ENCODE data around the gene MARS1. TPM values are rescaled to one million over a fixed set of nuclear protein-coding genes. Genes with fewer than 3 reads are reported as not detected.

The MARS1 gene
- total RNA-seq, 1 donor from 2014 or later = 71.2 TPM

DNA sequence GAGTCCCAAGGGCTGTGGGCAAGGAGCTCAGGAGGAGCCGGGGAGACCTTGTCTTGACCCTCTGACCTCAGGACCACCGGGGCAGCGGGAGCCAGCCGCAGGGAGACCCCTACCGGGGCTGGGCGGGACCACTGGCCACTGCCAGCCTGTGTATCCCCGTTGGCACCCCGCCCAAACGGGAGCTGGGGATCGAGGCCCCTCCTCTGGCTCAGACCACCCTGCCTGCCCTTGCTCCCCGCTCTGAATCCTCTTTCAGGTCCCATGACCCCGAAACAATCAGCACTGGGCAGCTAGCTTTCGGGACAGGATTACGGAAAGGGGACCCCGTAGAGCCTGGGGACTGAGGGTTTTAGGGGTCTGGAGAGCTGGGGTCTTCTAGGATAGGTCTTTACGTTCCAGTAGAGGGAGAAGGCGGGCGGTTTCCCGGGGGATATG is 27.0 kb upstream of the MARS1 start:
- H3K4me3 ChIP-seq = peak overlapping the region; percentile 60 to 72
- H3K9me3 ChIP-seq = no peaks in the 10 kb centered on the region
- no peaks in the 10 kb centered on the region for H3K27me3 ChIP-seq
- no peak for DNase-seq (ENCODE audit: extremely low spot score in 2 of 2)
- TF ChIP-seq POLR2A (IDR thresholded peaks at IDR 0.05) = no peak
- TF ChIP-seq, protein P1, sequence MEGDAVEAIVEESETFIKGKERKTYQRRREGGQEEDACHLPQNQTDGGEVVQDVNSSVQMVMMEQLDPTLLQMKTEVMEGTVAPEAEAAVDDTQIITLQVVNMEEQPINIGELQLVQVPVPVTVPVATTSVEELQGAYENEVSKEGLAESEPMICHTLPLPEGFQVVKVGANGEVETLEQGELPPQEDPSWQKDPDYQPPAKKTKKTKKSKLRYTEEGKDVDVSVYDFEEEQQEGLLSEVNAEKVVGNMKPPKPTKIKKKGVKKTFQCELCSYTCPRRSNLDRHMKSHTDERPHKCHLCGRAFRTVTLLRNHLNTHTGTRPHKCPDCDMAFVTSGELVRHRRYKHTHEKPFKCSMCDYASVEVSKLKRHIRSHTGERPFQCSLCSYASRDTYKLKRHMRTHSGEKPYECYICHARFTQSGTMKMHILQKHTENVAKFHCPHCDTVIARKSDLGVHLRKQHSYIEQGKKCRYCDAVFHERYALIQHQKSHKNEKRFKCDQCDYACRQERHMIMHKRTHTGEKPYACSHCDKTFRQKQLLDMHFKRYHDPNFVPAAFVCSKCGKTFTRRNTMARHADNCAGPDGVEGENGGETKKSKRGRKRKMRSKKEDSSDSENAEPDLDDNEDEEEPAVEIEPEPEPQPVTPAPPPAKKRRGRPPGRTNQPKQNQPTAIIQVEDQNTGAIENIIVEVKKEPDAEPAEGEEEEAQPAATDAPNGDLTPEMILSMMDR (IDR thresholded peaks at IDR 0.05) = no peak
- no peak for TF ChIP-seq POLR2AphosphoS5 (IDR thresholded peaks at IDR 0.05; ENCODE audit: insufficient read depth in 1 of 2, low read depth in 1 of 2)
- intact Hi-C loops (cut with DNase I) = no loop called here
- no peaks in the 10 kb centered on the region for H3K36me3 ChIP-seq
- peak overlapping the region; percentile 89 for H3K27ac ChIP-seq
- H3K4me1 ChIP-seq = peaks cover 31% of the 10 kb centered on the region

DNA sequence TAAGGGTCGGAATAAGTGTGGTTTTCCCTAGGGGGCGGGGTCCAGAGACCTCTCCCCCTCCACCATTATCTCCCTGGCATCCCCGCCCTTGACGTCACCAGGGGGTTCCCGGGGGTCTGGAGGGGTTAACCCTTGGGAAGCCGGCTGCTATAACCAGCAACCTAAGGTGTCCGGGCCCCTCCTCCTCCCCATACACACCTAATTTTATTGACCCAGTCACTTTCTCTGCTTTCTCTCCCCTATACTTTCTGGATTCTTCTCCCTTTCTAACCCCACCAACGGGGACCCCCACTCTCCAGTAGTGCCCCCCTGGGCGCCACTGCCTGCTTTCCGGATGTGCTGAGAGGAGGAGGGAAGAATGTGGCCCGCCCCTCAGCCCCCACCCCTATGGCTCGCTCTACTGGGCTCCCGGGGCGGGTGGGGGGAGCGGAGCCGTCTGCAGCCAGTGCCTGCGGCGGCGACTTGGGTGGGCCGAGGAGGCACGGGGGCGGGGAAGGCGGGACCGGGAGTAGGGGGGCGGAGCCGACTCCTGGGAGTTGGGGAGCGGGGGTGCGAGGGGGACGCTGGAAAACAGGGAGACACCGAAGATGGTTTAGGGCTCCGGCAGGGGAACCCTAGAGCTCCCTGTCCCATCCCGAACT is 26.5 kb upstream of the MARS1 start:
- DNase-seq (ENCODE audit: extremely low spot score in 2 of 2) = no peak
- intact Hi-C loops (cut with DNase I) = no loop called here
- peak overlapping the region; percentile 60 to 72 for H3K4me3 ChIP-seq
- peak in 1 of 2 donors; percentile 18 for TF ChIP-seq POLR2AphosphoS5 (IDR thresholded peaks at IDR 0.05; ENCODE audit: insufficient read depth in 1 of 2, low read depth in 1 of 2)
- TF ChIP-seq, protein P1 (IDR thresholded peaks at IDR 0.05) = no peak
- no peaks in the 10 kb centered on the region for H3K36me3 ChIP-seq
- peaks cover 31% of the 10 kb centered on the region for H3K4me1 ChIP-seq
- H3K27me3 ChIP-seq = no peaks in the 10 kb centered on the region
- no peaks in the 10 kb centered on the region for H3K9me3 ChIP-seq
- peak overlapping the region; percentile 89 for H3K27ac ChIP-seq

DNA sequence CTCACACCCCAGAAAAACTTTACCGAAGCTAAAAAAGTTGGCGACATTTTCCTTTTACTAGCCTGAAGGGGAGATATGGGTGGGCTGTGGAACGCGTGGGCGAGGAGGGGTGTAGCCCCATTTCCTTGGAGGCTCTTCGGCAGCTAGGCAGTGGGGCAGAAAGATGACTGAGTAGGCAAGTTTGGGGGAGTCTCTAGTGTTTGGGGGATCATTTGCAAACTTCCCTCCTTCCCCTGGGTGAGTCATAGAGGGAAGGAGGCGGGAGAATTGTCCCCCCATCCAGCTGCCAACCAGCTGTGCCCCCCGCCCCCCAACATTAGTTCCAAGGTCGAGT is 26.0 kb upstream of the MARS1 start:
- H3K4me3 ChIP-seq = peak overlapping the region; percentile 60 to 72
- intact Hi-C loops (cut with DNase I) = no loop called here
- TF ChIP-seq, protein P1 (IDR thresholded peaks at IDR 0.05) = no peak
- TF ChIP-seq POLR2AphosphoS5 (IDR thresholded peaks at IDR 0.05; ENCODE audit: insufficient read depth in 1 of 2, low read depth in 1 of 2) = no peak
- TF ChIP-seq POLR2A (IDR thresholded peaks at IDR 0.05) = no peak
- H3K9me3 ChIP-seq = no peaks in the 10 kb centered on the region
- no peaks in the 10 kb centered on the region for H3K36me3 ChIP-seq
- H3K27me3 ChIP-seq = no peaks in the 10 kb centered on the region
- DNase-seq (ENCODE audit: extremely low spot score in 2 of 2) = no peak
- peak overlapping the region; percentile 89 for H3K27ac ChIP-seq
- H3K4me1 ChIP-seq = peaks cover 31% of the 10 kb centered on the region

DNA sequence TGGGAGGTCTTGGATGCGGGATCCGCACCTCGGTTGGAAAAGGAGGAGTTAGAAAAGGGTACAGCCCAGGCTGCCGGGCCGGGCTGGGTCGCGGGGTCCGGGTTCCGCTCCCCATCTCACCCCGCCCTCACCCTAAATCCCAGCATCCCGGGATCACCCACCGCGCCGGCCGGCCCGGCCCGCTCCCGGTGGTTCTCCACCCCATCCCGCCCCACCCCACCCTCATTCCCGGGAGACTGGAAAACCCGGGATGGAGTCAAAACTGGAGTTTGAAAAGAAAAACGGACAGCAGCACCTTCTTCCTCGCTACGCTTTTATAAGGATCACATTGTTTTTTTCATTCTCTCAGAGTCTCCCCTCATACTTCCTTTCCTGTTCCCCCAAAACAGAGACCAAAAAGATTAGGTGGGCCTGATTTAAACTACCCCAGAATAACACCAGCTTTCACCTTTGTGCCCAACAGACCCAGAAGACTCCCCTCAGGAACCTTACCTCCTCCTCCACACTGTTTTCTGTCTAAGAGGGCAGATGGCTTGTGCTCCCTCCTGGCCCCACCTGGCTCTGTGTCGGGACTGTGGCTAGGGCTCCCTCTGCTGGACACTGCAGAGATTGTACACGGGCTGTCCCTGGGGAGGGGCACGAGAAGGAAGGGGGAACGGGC is 25.5 kb upstream of the MARS1 start:
- TF ChIP-seq POLR2A (IDR thresholded peaks at IDR 0.05) = no peak
- TF ChIP-seq, protein P1 (IDR thresholded peaks at IDR 0.05) = peak; percentile 91 to 97 (median 92)
- TF ChIP-seq POLR2AphosphoS5 (IDR thresholded peaks at IDR 0.05; ENCODE audit: insufficient read depth in 1 of 2, low read depth in 1 of 2) = peak; percentile 44 to 76
- Histone ChIP-seq H3K27ac (peak overlapping the region; percentile 89), H3K4me1 (peaks cover 31% of the 10 kb centered on the region), H3K36me3 (no peaks in the 10 kb centered on the region), H3K4me3 (peak overlapping the region; percentile 60 to 72), H3K9me3 (no peaks in the 10 kb centered on the region), H3K27me3 (no peaks in the 10 kb centered on the region)
- intact Hi-C loops (cut with DNase I) = no loop called here
- DNase-seq (ENCODE audit: extremely low spot score in 2 of 2) = no peak

DNA sequence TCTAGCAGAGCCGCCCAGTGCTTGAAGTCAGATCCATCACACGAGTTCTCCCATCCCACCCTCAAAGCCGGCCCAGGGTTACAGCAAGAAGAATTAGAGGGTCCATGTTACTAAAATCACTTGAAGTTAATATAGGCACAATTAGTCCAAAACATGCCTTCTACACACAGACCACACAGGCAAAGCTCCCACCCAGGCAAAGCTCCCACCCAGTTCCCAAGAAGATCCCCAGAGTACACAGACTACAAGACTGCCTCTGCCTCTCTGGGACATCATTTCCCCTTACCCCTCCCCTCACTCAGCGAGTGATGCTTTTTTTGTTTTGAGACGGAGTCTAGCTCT is 25.0 kb upstream of the MARS1 start:
- intact Hi-C loops (cut with DNase I) = no loop called here
- Histone ChIP-seq H3K4me3 (peak overlapping the region; percentile 60 to 72), H3K36me3 (no peaks in the 10 kb centered on the region), H3K9me3 (no peaks in the 10 kb centered on the region), H3K27ac (peak overlapping the region; percentile 89), H3K4me1 (peaks cover 31% of the 10 kb centered on the region), H3K27me3 (no peaks in the 10 kb centered on the region)
- no peak for TF ChIP-seq POLR2A (IDR thresholded peaks at IDR 0.05)
- TF ChIP-seq, protein P1 (IDR thresholded peaks at IDR 0.05) = no peak
- no peak for TF ChIP-seq POLR2AphosphoS5 (IDR thresholded peaks at IDR 0.05; ENCODE audit: insufficient read depth in 1 of 2, low read depth in 1 of 2)
- DNase-seq (ENCODE audit: extremely low spot score in 2 of 2) = no peak

All from vagina (tissue), 2 donors.